Inflammatory macrophage (primary cell): ENCODE results near the gene GATA5.

Source experiments
- DNase-seq, 2 donors: peaks; one replicate each; pipeline ENCODE4 v3.0.0-alpha.2; 2020 to 2022

Gene GATA5

GRCh38 chr20:62451970-62452369, 23.8 kb downstream of the GATA5 start:
- no peak for DNase-seq

- DNase-seq, result no peak
These were observed 24.5 kb downstream of the GATA5 start for GRCh38 chr20:62451156-62451767.

GRCh38 chr20:62449951-62450691, 25.7 kb downstream of the GATA5 start:
- no peak for DNase-seq

DNA sequence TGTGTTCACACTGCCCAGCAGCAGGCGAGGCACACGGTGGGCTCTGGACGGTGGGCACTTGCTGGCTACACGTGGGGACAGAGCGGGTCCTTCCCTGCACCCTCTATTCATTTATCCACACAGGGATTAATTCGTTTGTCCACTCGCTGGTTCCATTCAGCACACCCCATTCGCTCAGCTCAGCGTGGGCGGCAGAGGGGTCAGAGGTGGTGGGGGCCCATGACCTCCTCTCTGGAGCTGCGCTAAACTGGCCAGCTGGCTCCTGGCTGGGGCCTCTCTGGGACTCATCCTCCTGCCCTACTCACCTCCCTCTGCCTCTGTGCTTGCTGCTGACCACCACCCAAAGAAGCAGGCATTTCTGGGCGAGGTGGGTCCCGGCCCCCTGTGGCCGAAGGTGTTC, 27.0 kb downstream of the GATA5 start:
- DNase-seq, result no peak

GRCh38 chr20:62448038-62448437, 27.8 kb downstream of the GATA5 start:
- DNase-seq, result no peak

- DNase-seq, result no peak
These were observed 28.6 kb downstream of the GATA5 start for GRCh38 chr20:62446888-62447869.

- DNase-seq, result no peak
These were observed 29.3 kb downstream of the GATA5 start for GRCh38 chr20:62446481-62446880.

- DNase-seq, result no peak
These were observed 30.0 kb downstream of the GATA5 start for GRCh38 chr20:62445553-62446340.

GRCh38 chr20:62444286-62444685, 31.5 kb downstream of the GATA5 start:
- DNase-seq, result no peak

DNA sequence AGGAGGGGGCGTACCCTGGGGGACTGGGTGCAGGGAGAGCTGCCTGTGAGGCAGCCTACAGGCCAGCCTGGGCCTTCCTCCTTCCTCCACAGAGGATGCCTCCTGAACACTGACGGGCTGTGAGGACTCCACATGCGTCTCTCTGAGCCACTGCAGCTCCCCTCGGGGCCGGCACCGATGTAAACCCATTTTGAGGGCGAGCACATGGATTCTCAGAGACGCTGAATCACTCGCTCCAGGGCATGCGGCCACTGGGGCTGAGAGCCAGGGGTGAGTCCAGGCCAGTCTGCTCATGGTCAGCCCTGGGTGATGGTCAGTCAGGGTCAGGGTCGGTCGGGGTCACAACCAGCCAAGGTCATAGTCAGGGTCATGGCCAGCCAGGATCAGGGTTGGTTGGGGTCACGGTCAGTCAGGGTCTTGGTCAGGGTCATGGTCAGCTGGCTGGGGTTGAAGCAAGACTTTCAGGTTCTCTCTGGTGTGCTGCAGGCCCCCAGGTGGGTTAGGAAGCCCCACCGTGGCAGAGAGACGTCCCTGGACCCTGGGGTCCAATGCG, 33.7 kb downstream of the GATA5 start:
- DNase-seq, result no peak

DNA sequence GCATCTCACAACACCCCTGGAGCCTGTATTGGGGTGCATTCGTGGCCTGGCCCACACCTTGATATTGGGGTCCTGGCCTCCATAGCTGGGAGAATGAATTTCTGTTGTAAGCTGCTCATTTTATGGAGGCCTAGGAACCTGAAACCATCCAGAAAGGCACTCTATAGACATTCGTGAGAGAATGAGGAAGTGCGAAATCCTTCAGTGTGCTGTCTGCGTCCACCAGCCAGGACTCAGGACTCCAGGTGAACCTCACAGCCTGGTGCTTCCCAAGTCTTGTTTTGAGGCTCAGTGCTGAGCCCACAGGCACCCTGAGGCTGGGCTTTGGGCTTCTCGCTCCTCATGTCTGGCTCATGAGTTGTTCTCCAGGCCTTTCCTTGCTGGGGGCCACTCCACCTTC, 36.6 kb downstream of the GATA5 start:
- no peak for DNase-seq

DNA sequence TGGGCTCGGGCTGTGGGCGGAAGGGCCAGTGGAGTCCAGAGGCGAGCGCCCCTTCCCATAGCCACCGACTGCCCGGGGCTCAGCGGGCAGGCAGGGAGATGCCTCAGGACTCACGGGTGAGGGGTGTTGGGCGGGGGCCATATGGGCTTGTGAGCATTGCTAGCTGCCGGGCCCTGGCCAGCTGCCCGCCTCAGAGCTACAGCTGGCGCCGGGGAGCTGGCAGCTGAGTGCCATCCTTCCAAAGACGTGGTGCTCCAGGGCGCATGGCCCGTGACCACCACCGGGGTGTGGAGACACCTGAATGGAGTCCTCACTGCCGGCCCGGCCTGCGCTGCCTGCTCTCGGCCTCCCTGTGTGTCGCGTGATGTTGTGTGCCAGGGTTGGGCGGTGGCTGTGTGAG, 37.9 kb downstream of the GATA5 start:
- DNase-seq, result no peak

GRCh38 chr20:62437496-62437895, 38.3 kb downstream of the GATA5 start:
- DNase-seq, result no peak

DNA sequence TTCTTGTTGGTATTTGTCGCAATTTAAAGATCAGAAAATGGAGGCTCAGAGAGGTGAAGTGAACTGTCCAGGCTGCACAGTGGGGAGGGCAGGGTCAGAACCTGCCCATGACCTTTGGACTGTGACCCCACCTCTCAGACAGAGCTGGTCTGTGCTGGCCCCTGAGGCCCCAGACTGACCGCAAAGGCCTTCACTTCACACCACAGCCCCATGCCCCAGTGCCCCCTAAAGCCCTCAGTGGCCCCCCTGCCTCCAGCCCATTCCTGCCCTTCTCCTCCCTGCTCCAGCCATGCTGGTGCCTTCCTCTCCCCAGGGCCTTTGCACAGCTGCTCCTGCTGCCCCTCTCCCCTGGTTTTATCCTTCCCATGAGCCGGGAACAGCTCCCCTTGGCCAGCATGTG, 39.1 kb downstream of the GATA5 start:
- DNase-seq, result no peak

DNA sequence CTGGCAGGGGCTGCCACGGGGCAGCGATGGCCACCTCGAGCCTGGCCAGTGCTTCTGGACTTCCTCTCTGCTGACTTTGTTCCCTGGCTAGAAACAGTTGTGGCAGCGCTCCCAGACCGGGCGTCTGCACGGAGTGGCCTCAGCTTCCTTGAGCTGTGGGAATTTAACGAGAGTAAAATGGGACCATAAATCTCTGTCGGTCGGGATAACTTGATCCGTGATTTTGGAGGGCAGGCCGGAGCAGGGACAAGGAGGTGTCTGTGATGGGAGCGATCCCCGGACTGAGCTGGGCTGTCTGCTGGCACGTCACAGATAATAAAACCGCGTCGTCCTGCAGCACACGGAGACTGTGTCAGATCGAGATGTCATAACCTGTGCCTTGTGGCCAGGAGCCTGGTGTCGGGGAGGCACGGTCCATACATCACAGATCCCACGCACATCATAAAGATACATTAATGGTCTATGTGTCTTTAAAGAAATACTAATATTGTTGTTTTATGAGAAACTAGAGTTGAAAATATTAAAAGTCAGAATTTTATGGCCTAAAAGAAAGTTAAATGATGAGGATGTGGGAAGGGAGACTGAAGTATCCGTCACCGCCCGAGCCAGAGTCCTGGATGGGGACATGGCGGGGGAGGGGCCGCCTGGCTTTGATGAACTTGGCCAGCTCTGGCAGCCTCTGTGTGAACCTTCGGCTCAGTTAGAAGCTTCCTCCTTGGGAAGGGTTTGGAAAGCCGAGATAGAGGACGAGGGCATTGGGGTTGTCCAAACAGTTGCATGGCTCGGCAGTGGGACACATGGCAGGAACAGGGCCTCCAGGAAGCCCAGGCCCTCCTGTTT, 41.9 kb downstream of the GATA5 start:
- no peak for DNase-seq

GRCh38 chr20:62430866-62431447, 44.8 kb downstream of the GATA5 start:
- DNase-seq, result no peak

GRCh38 chr20:62430311-62430853, 45.4 kb downstream of the GATA5 start:
- DNase-seq, result no peak

DNA sequence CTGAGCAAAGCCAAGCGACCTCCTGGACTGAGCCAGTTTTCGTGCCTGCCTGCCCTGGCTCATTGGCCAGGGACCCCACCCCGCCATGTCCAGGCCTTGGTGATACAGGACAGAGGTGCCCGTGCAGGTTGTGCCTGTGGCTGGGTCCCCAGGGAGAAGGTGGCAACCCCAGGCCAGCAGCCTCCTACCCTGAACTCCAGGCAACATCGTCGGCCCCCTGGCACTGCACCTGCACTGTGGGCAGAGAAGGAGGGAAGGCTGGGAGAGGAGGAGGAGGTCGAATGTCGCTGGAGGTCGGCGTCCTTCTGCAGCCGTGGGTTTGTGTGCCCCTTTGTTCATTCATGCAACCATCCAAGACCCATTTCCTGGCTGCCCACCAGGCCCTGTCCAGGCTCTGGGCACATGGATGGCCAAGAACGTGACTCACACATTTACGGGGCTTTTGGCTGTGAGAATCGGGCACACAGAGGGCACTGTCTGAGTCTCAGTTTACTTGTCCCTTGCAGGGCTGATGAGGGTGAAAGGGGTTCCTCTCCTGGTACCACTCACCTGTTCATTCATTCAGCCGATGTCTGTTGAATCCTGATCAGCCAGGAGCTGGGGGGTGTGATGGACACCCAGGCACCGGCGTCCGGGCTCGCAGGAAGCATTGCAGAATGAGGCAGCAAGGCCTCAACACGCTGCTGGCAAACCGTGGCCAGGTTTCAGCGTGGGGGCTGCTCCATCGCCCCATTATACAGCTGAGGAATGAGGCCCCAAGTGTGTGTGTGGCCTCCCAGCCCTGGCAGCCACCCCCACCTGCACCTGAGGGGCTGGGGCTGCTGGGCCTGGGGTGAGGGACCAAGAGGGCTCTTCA, 46.1 kb downstream of the GATA5 start:
- DNase-seq, result no peak
